ENCODE results near the gene PNISR. TPM values are rescaled to one million over a fixed set of nuclear protein-coding genes. Genes with fewer than 3 reads are reported as not detected.

The PNISR gene
- total RNA-seq, 6 donors from 2014 or later, result 67.2 to 408 (median 106) TPM

GRCh38 chr6:99412065-99412464 is 13.0 kb downstream of the PNISR start:
- H3K27ac ChIP-seq, result no peak overlapping the region
- H3K9me3 ChIP-seq, result no peaks in the 10 kb centered on the region
- 86 to 90% methylated on average over 1 of the region's 1 CpG for WGBS, 2 donors
- H3K27me3 ChIP-seq, result no peaks in the 10 kb centered on the region
- DNase-seq (no peak), ATAC-seq (ENCODE audit: low FRiP score in 2 of 2) (no peak)
- no peak overlapping the region for H3K4me3 ChIP-seq
- peaks cover 13 to 28% (median 16%) of the 10 kb centered on the region in 4 donors for H3K4me1 ChIP-seq
- peaks cover 20 to 65% (median 26%) of the 10 kb centered on the region in 4 donors for H3K36me3 ChIP-seq
- no peak for TF ChIP-seq POLR2AphosphoS5 (IDR thresholded peaks at IDR 0.05)
- TF ChIP-seq EP300 (IDR thresholded peaks at IDR 0.05), result no peak
- no peak for TF ChIP-seq CTCF (IDR thresholded peaks at IDR 0.05)
- TF ChIP-seq POLR2A (IDR thresholded peaks at IDR 0.05), result no peak

- H3K36me3 ChIP-seq, result peaks cover 38 to 89% (median 48%) of the 10 kb centered on the region in 4 donors
Measured at GRCh38 chr6:99409672-99410071, 15.4 kb downstream of the PNISR start.

GRCh38 chr6:99407076-99407475 is 18.0 kb downstream of the PNISR start:
- peaks cover 50 to 95% (median 64%) of the 10 kb centered on the region in 4 donors for H3K36me3 ChIP-seq
- ATAC-seq (ENCODE audit: low FRiP score in 2 of 2), result no peak
- WGBS, 2 donors, result 83 to 85% methylated on average over 7 of the region's 7 CpGs
- peaks cover 0 to 5% (median 0%) of the 10 kb centered on the region in 4 donors for H3K4me1 ChIP-seq
- H3K9me3 ChIP-seq, result no peaks in the 10 kb centered on the region
- DNase-seq, result no peak
- H3K4me3 ChIP-seq, result no peak overlapping the region
- no peaks in the 10 kb centered on the region for H3K27me3 ChIP-seq
- TF ChIP-seq POLR2AphosphoS5 (IDR thresholded peaks at IDR 0.05), result no peak
- no peak for TF ChIP-seq EP300 (IDR thresholded peaks at IDR 0.05)
- no peak for TF ChIP-seq POLR2A (IDR thresholded peaks at IDR 0.05)
- no peak for TF ChIP-seq CTCF (IDR thresholded peaks at IDR 0.05)
- no peak overlapping the region for H3K27ac ChIP-seq

More at GRCh38 chr6:99409672-99410071, 15.4 kb downstream of the PNISR start:
- no peak for ATAC-seq (ENCODE audit: low FRiP score in 2 of 2)
- no peak overlapping the region for H3K4me3 ChIP-seq
- peaks cover 0 to 8% (median 8%) of the 10 kb centered on the region in 4 donors for H3K4me1 ChIP-seq
- H3K27ac ChIP-seq, result no peak overlapping the region
- H3K27me3 ChIP-seq, result no peaks in the 10 kb centered on the region
- no peak for TF ChIP-seq EP300 (IDR thresholded peaks at IDR 0.05)
- no peak for TF ChIP-seq CTCF (IDR thresholded peaks at IDR 0.05)
- TF ChIP-seq POLR2A (IDR thresholded peaks at IDR 0.05), result no peak
- no peak for TF ChIP-seq POLR2AphosphoS5 (IDR thresholded peaks at IDR 0.05)
- DNase-seq, result no peak
- H3K9me3 ChIP-seq, result no peaks in the 10 kb centered on the region

- no peak for TF ChIP-seq POLR2AphosphoS5 (IDR thresholded peaks at IDR 0.05)
- TF ChIP-seq POLR2A (IDR thresholded peaks at IDR 0.05), result no peak
- no peak for TF ChIP-seq CTCF (IDR thresholded peaks at IDR 0.05)
- TF ChIP-seq EP300 (IDR thresholded peaks at IDR 0.05), result no peak
- ATAC-seq (ENCODE audit: low FRiP score in 2 of 2), result no peak
- WGBS, 2 donors, result 90 to 91% methylated on average over 5 of the region's 5 CpGs
- H3K4me1 ChIP-seq, result no peaks in the 10 kb centered on the region
- H3K27ac ChIP-seq, result no peak overlapping the region
- no peak for DNase-seq
- no peaks in the 10 kb centered on the region for H3K9me3 ChIP-seq
- H3K4me3 ChIP-seq, result no peak overlapping the region
- no peaks in the 10 kb centered on the region for H3K27me3 ChIP-seq
- peaks cover 56 to 94% (median 73%) of the 10 kb centered on the region in 4 donors for H3K36me3 ChIP-seq
Measured at GRCh38 chr6:99402448-99402847, 22.7 kb downstream of the PNISR start.

GRCh38 chr6:99397287-99397686 is 27.8 kb downstream of the PNISR start:
- H3K4me3 ChIP-seq, result no peak overlapping the region
- H3K36me3 ChIP-seq, result peaks cover 23 to 48% (median 32%) of the 10 kb centered on the region in 4 donors
- no peaks in the 10 kb centered on the region for H3K27me3 ChIP-seq
- H3K9me3 ChIP-seq, result no peaks in the 10 kb centered on the region
- H3K27ac ChIP-seq, result no peak overlapping the region
- peaks cover 0 to 6% (median 3%) of the 10 kb centered on the region in 4 donors for H3K4me1 ChIP-seq
- 100% methylated on average over 1 of the region's 1 CpG for WGBS, 2 donors
- TF ChIP-seq CTCF (IDR thresholded peaks at IDR 0.05) (no peak), EP300 (IDR thresholded peaks at IDR 0.05) (no peak), POLR2A (IDR thresholded peaks at IDR 0.05) (no peak), POLR2AphosphoS5 (IDR thresholded peaks at IDR 0.05) (no peak)
- no peak for DNase-seq
- no peak for ATAC-seq (ENCODE audit: low FRiP score in 2 of 2)
